ENCODE measurements around the gene OLFM3.

Gene OLFM3

GRCh38 chr1:101945884-101946283 is 50.8 kb downstream of the OLFM3 start:
- TF ChIP-seq ZNF70 (CRISPR knock-in tag; IDR thresholded peaks at IDR 0.05) (no peak), OSR1 (CRISPR knock-in tag; IDR thresholded peaks at IDR 0.05) (no peak), BACH2 (CRISPR knock-in tag; IDR thresholded peaks at IDR 0.05; ENCODE audit: borderline replicate concordance) (no peak), RARB (CRISPR knock-in tag; IDR thresholded peaks at IDR 0.05) (no peak), ZC3H10 (CRISPR knock-in tag; IDR thresholded peaks at IDR 0.05) (no peak), SNAI2 (CRISPR knock-in tag; IDR thresholded peaks at IDR 0.05) (no peak), ZFP30 (CRISPR knock-in tag; IDR thresholded peaks at IDR 0.05) (no peak), POU6F1 (CRISPR knock-in tag; IDR thresholded peaks at IDR 0.05; ENCODE audit: borderline replicate concordance, low read depth) (no peak), ZNF565 (CRISPR knock-in tag; conservative IDR thresholded peaks at IDR 0.05; ENCODE audit: low read depth) (no peak)
- no peak for ATAC-seq

GRCh38 chr1:101943237-101943636 is 53.5 kb downstream of the OLFM3 start:
- TF ChIP-seq ESRRG (CRISPR knock-in tag; IDR thresholded peaks at IDR 0.05) (no peak), ARNTL (CRISPR knock-in tag; IDR thresholded peaks at IDR 0.05; ENCODE audit: borderline replicate concordance, low read depth) (no peak), BACH2 (CRISPR knock-in tag; IDR thresholded peaks at IDR 0.05; ENCODE audit: borderline replicate concordance) (no peak)
- ATAC-seq: no peak

- no peak for ATAC-seq
- no peak for TF ChIP-seq ZNF70 (CRISPR knock-in tag; IDR thresholded peaks at IDR 0.05)
- TF ChIP-seq ZNF8 (CRISPR knock-in tag; IDR thresholded peaks at IDR 0.05): no peak
- TF ChIP-seq TOX (CRISPR knock-in tag; IDR thresholded peaks at IDR 0.05; ENCODE audit: borderline replicate concordance): no peak
- no peak for TF ChIP-seq BACH2 (CRISPR knock-in tag; IDR thresholded peaks at IDR 0.05; ENCODE audit: borderline replicate concordance)
- TF ChIP-seq ZFP30 (CRISPR knock-in tag; IDR thresholded peaks at IDR 0.05): no peak
- no peak for TF ChIP-seq ZFP3 (CRISPR knock-in tag; IDR thresholded peaks at IDR 0.05)
- TF ChIP-seq ZNF565 (CRISPR knock-in tag; conservative IDR thresholded peaks at IDR 0.05; ENCODE audit: low read depth): no peak
These were observed 54.1 kb downstream of the OLFM3 start for GRCh38 chr1:101942516-101943193.

GRCh38 chr1:101938681-101939080 is 58.0 kb downstream of the OLFM3 start:
- ATAC-seq: no peak
- TF ChIP-seq TSHZ2 (CRISPR knock-in tag; IDR thresholded peaks at IDR 0.05) (no peak), TCF4 (CRISPR knock-in tag; IDR thresholded peaks at IDR 0.05; ENCODE audit: borderline replicate concordance) (no peak), CSRNP3 (CRISPR knock-in tag; IDR thresholded peaks at IDR 0.05) (no peak), ISL1 (CRISPR knock-in tag; IDR thresholded peaks at IDR 0.05) (no peak)

GRCh38 chr1:101929343-101929742 is 67.4 kb downstream of the OLFM3 start:
- no peak for TF ChIP-seq CSDC2 (CRISPR knock-in tag; IDR thresholded peaks at IDR 0.05)
- peak; percentile 56 for TF ChIP-seq ISL1 (CRISPR knock-in tag; IDR thresholded peaks at IDR 0.05)
- no peak for ATAC-seq

GRCh38 chr1:101928829-101929228 is 67.9 kb downstream of the OLFM3 start:
- ATAC-seq: no peak
- TF ChIP-seq SNAI2 (CRISPR knock-in tag; IDR thresholded peaks at IDR 0.05) (no peak), CSDC2 (CRISPR knock-in tag; IDR thresholded peaks at IDR 0.05) (no peak), GLIS3 (CRISPR knock-in tag; IDR thresholded peaks at IDR 0.05) (no peak), ESRRG (CRISPR knock-in tag; IDR thresholded peaks at IDR 0.05) (no peak), RARB (CRISPR knock-in tag; IDR thresholded peaks at IDR 0.05) (no peak), OSR1 (CRISPR knock-in tag; IDR thresholded peaks at IDR 0.05) (no peak), PPARA (CRISPR knock-in tag; IDR thresholded peaks at IDR 0.05; ENCODE audit: borderline replicate concordance) (no peak)

Measured in SK-N-SH treated with all-trans-retinoic acid at 6 μM for 48 hours (cell line).